H1 (cell line): ENCODE measurements around the gene ERCC1. TPM values are rescaled to one million over a fixed set of nuclear protein-coding genes. Genes with fewer than 3 reads are reported as not detected.

Experiments used
- CHD2 ChIP-seq: IDR thresholded peaks from 2 replicates; pipeline ENCODE4 v1.6.1; 2012; ENCODE audit warnings: low read length, improper control_type of control experiment
- CREB1 ChIP-seq: IDR thresholded peaks from 2 replicates; pipeline ENCODE4 v1.6.1; 2012; ENCODE audit warnings: inconsistent platforms
- EZH2 ChIP-seq: fragments of 200-600 bp; sonication (generic); IDR thresholded peaks from 2 replicates; pipeline ENCODE4 v1.7.1; 2012; ENCODE audit warnings: low read depth, mild to moderate bottlenecking, moderate library complexity, low read length, inconsistent platforms; ENCODE audit not compliant: severe bottlenecking
- PHF8 ChIP-seq: fragments of 200-600 bp; sonication (generic); conservative IDR thresholded peaks from 2 replicates; pipeline ENCODE4 v1.7.1; 2012; ENCODE audit warnings: low read depth, mild to moderate bottlenecking, inconsistent platforms, low read length, moderate library complexity
- RAD21 ChIP-seq, 2 experiments: IDR thresholded peaks in 1 of 2; conservative IDR thresholded peaks in 1 of 2; 2 replicates each; pipeline ENCODE4 v1.6.1; 2011; ENCODE audit warnings: low read depth in 2 of 2, low read length in 2 of 2, improper control_type of control experiment in 1 of 2, inconsistent platforms in 1 of 2, mild to moderate bottlenecking in 1 of 2, moderate library complexity in 1 of 2
- TAF7 ChIP-seq: optimal IDR thresholded peaks from 2 replicates; pipeline ENCODE3; 2011; ENCODE audit warnings: low read depth, mild to moderate bottlenecking, inconsistent platforms, low read length, moderate library complexity, borderline replicate concordance
- TCF12 ChIP-seq: IDR thresholded peaks from 2 replicates; pipeline ENCODE4 v1.6.1; 2011; ENCODE audit warnings: low read depth, mild to moderate bottlenecking, low read length
- YY1 ChIP-seq: IDR thresholded peaks from 2 replicates; pipeline ENCODE4 v1.6.1; 2011; ENCODE audit warnings: low read depth, mild to moderate bottlenecking, low read length
- polyA plus RNA-seq, 7 experiments: library from polyadenylated mRNA; depleted of rRNA in 3 of 7; stranded (reverse) in 5 of 7; unstranded in 2 of 7; fragments of >200 nt in 5 of 7; fragments of 200-250 nt in 2 of 7; gene quantifications; 1 replicate in 5 of 7; 2 replicates in 1 of 7; 4 replicates in 1 of 7; pipeline versions ENCODE4 v1.2.1 to v1.2.3, GENCODE V29; 2011 to 2013; ENCODE audit warnings: missing spikeins in 2 of 7, mixed read lengths in 2 of 7
- total RNA-seq: library from RNA; stranded (reverse); fragmentation: NEBNext Ultra II Directional; extraction: Animal tissue kit (Norgen Biotek cat#: 25700); gene quantifications from 2 replicates; pipeline ENCODE4 v1.2.1, GENCODE V29; 2021
- TF ChIP-seq, protein P1 (sequence below): IDR thresholded peaks from 2 replicates; pipeline ENCODE4 v1.6.1; 2011; ENCODE audit warnings: low read depth, mild to moderate bottlenecking, low read length; ENCODE audit not compliant: insufficient read depth

ERCC1 gene
- total and polyA plus RNA-seq, 2 of the 8 experiments (the other 6 are each of a cell fraction or from before 2014, with no cell fraction given), result 44.7 to 94.2 TPM

GRCh38 chr19:45395821-45396617 lies 27.7 kb downstream of the ERCC1 start (continued):
- TF ChIP-seq EZH2 (peak; percentile 78), CREB1 (no peak; the same call in none of the 2 replicates), YY1 (peak; percentile 53; the same call in 1 of the 2 replicates), TAF7 (no peak), TCF12 (no peak), CHD2 (0 out of 2 replicates have a peak, but pooled peaks have one; percentile 33), PHF8 (no peak), RAD21 (IDR thresholded peaks at IDR 0.05 in 1 of 2, conservative IDR thresholded peaks at IDR 0.05 in 1 of 2; ENCODE audit: low read depth in 2 of 2, low read length in 2 of 2) (peak; percentile 13 to 46; a peak in 3 of 4 replicates)
- TF ChIP-seq, protein P1, sequence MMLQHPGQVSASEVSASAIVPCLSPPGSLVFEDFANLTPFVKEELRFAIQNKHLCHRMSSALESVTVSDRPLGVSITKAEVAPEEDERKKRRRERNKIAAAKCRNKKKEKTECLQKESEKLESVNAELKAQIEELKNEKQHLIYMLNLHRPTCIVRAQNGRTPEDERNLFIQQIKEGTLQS, result no peak
